Measurements from ENCODE around the gene SYNPO2. TPM values are rescaled to one million over a fixed set of nuclear protein-coding genes. Genes with fewer than 3 reads are reported as not detected.

Gene SYNPO2
- total RNA-seq, 4 donors from 2014 or later: 144 to 400 (median 228) TPM

DNA sequence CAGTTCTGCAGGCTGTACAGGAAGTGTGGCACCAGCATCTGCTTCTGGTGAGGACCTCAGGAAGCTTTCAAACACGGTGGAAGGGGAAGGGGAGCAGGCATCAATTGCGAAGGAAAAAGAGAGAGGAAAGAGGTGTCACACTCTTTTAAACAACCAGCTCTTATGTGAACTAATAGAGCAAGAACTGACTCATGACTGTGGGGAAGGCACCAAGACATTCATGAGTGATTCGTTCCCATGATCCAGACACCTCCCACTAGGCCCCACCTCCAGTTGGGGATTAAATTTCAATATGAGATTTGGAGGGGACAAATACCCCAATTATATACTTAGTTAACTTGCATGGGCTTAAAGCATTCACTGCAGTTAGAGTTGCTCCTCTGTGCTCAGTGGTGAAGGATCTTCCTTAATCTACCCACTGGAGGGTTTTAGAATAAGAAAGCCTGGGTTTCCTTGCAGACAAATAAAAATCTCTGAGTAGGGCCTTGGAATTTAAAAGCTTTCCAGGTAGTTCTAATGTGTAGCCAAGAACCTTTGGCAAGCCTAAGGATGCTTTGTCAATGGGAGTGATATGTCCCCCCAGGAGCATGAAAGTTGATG, 60.0 kb downstream of the SYNPO2 start:
- no peak overlapping the region for H3K4me3 ChIP-seq
- no peaks in the 10 kb centered on the region for H3K4me1 ChIP-seq
- intact Hi-C loops (cut with DNase I; ENCODE audit: low total_unique reads): no loop called here

DNA sequence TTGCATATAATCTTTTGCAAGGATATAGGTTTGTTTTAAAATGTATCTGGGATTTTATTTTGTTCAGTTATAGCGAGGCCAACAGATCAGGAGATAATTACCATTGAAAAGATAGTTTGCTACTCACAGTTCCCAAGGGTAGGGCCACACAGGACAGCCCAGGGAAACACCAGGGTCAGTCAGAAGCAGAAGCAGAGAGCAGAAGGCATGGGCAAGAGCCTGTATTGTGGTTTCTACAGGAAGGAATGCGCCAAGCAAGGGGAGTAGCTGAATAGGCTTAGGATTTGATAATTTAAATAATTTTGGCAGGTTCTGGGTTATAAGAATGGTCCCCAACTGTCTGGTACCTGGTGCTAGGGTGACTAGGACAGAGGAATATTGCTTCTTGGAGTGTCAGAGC, 61.6 kb downstream of the SYNPO2 start:
- Histone ChIP-seq H3K4me3 (no peak overlapping the region), H3K36me3 (no peaks in the 10 kb centered on the region), H3K27me3 (no peaks in the 10 kb centered on the region), H3K27ac (peak overlapping the region in 1 of 2 donors; percentile 56), H3K4me1 (no peaks in the 10 kb centered on the region), H3K9me3 (no peaks in the 10 kb centered on the region)
- intact Hi-C loops (cut with DNase I; ENCODE audit: low total_unique reads): no loop called here
- TF ChIP-seq, protein P1, sequence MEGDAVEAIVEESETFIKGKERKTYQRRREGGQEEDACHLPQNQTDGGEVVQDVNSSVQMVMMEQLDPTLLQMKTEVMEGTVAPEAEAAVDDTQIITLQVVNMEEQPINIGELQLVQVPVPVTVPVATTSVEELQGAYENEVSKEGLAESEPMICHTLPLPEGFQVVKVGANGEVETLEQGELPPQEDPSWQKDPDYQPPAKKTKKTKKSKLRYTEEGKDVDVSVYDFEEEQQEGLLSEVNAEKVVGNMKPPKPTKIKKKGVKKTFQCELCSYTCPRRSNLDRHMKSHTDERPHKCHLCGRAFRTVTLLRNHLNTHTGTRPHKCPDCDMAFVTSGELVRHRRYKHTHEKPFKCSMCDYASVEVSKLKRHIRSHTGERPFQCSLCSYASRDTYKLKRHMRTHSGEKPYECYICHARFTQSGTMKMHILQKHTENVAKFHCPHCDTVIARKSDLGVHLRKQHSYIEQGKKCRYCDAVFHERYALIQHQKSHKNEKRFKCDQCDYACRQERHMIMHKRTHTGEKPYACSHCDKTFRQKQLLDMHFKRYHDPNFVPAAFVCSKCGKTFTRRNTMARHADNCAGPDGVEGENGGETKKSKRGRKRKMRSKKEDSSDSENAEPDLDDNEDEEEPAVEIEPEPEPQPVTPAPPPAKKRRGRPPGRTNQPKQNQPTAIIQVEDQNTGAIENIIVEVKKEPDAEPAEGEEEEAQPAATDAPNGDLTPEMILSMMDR (IDR thresholded peaks at IDR 0.05): no peak
- TF ChIP-seq POLR2A (IDR thresholded peaks at IDR 0.05): no peak
- DNase-seq: no peak

More for the DNA sequence above, 60.0 kb downstream of the SYNPO2 start:
- peak overlapping the region; percentile 6 to 13 for H3K27ac ChIP-seq
- H3K9me3 ChIP-seq: no peaks in the 10 kb centered on the region
- H3K27me3 ChIP-seq: no peaks in the 10 kb centered on the region
- no peak for DNase-seq
- TF ChIP-seq POLR2A (IDR thresholded peaks at IDR 0.05): no peak
- TF ChIP-seq, protein P1 (IDR thresholded peaks at IDR 0.05): no peak
- no peaks in the 10 kb centered on the region for H3K36me3 ChIP-seq

DNA sequence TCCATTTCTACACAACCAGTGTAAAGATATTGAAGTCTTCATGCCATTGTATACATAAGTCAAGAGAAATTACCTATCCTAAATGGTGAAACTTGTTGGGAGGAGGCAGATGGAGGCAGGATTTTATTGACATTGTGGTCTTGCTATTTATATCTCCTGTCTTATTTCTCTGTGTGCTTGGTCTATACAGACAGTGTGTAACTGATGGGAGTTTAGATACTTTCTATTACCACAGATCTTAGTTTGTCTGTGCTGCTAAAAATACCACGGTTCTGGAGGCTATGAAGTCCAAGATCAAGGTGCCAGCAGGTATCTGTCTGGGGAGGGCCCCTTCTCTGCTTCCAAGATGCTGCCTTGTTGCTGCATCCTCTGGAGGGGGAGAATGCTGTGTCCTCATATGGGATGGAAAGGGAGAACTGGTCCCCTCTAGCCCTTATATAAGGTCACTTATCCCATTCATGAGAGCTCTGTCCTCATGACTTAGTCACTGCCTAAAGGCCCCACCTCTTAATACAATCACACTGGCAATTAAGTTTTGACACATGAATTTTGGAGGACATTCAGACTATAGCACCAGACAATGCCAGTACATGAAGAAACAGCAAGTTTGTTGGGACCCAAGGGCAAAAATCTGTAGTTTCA, 62.4 kb downstream of the SYNPO2 start:
- DNase-seq: no peak
- Histone ChIP-seq H3K27me3 (no peaks in the 10 kb centered on the region), H3K4me3 (no peak overlapping the region), H3K9me3 (no peaks in the 10 kb centered on the region), H3K27ac (peak overlapping the region; percentile 56 to 63), H3K4me1 (no peaks in the 10 kb centered on the region), H3K36me3 (no peaks in the 10 kb centered on the region)
- intact Hi-C loops (cut with DNase I; ENCODE audit: low total_unique reads): no loop called here
- TF ChIP-seq, protein P1 (IDR thresholded peaks at IDR 0.05): no peak
- TF ChIP-seq POLR2A (IDR thresholded peaks at IDR 0.05): no peak

GRCh38 chr4:118953276-118953675, 64.6 kb downstream of the SYNPO2 start:
- Histone ChIP-seq H3K4me3 (no peak overlapping the region), H3K27me3 (no peaks in the 10 kb centered on the region), H3K9me3 (no peaks in the 10 kb centered on the region), H3K36me3 (no peaks in the 10 kb centered on the region), H3K4me1 (peaks cover 0 to 5% of the 10 kb centered on the region in 2 donors), H3K27ac (peak overlapping the region; percentile 84 to 88)
- no peak for DNase-seq
- intact Hi-C loops (cut with DNase I; ENCODE audit: low total_unique reads): no loop called here
- TF ChIP-seq, protein P1 (IDR thresholded peaks at IDR 0.05): no peak
- TF ChIP-seq POLR2A (IDR thresholded peaks at IDR 0.05): no peak

- Histone ChIP-seq H3K36me3 (no peaks in the 10 kb centered on the region), H3K27ac (peak overlapping the region; percentile 84 to 88), H3K4me1 (peaks cover 0 to 7% of the 10 kb centered on the region in 2 donors), H3K4me3 (no peak overlapping the region), H3K9me3 (no peaks in the 10 kb centered on the region), H3K27me3 (no peaks in the 10 kb centered on the region)
- intact Hi-C loops (cut with DNase I; ENCODE audit: low total_unique reads): no loop called here
- DNase-seq: no peak
- TF ChIP-seq, protein P1 (IDR thresholded peaks at IDR 0.05): no peak
- TF ChIP-seq POLR2A (IDR thresholded peaks at IDR 0.05): no peak
Observed at GRCh38 chr4:118954246-118954645, 65.6 kb downstream of the SYNPO2 start.
